Omental fat pad (tissue), 4 donors: ENCODE data around the gene GFRA1. TPM values are rescaled to one million over a fixed set of nuclear protein-coding genes. Genes with fewer than 3 reads are reported as not detected.

Experiments used
- ATAC-seq: fragments of 150-250 bp; one replicate; pipeline ENCODE4 v1.9.1; 2016; ENCODE audit warnings: mild to moderate bottlenecking, moderate library complexity; ENCODE audit not compliant: low FRiP score
- DNase-seq: peaks from one replicate; pipeline ENCODE4 v3.0.0-alpha.2; 2019; ENCODE audit warnings: low spot score
- total RNA-seq, 4 donors: library from RNA; depleted of rRNA; stranded (reverse); fragments of >200 nt; gene quantifications; one replicate each; pipeline ENCODE4 v1.1.0, GENCODE V29; 2016
- TF ChIP-seq, protein P1 (sequence below), 3 donors: fragments of 450-650 bp; IDR thresholded peaks; one replicate each; pipeline ENCODE4 v1.5.1; 2016 to 2017; ENCODE audit warnings: antibody characterized with exemption in 3 of 3, mild to moderate bottlenecking in 3 of 3, moderate library complexity in 2 of 3

The GFRA1 gene
- total RNA-seq, 4 donors from 2014 or later, result 35.2 to 142 (median 61.8) TPM

DNA sequence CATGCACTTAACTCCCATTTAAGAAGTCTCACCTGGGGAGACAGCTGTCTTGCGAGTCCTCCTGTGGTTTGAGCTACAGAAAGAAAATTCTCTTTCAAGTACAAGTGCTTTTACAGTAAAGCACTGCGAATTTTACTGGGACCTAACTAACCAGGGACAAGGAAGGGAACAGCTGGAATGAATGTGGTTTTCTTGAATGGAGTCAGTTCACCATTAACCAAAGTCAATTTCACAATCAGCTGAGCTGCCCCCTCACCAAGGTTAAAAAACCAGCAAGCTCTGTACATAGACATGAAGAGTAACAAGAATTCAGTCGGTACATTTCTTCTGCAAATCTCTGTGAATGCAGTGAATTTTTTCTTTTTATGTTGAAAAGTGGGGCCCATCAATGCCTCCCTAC lies 56.3 kb downstream of the GFRA1 start:
- DNase-seq (no peak), ATAC-seq (no peak)
- TF ChIP-seq, protein P1, sequence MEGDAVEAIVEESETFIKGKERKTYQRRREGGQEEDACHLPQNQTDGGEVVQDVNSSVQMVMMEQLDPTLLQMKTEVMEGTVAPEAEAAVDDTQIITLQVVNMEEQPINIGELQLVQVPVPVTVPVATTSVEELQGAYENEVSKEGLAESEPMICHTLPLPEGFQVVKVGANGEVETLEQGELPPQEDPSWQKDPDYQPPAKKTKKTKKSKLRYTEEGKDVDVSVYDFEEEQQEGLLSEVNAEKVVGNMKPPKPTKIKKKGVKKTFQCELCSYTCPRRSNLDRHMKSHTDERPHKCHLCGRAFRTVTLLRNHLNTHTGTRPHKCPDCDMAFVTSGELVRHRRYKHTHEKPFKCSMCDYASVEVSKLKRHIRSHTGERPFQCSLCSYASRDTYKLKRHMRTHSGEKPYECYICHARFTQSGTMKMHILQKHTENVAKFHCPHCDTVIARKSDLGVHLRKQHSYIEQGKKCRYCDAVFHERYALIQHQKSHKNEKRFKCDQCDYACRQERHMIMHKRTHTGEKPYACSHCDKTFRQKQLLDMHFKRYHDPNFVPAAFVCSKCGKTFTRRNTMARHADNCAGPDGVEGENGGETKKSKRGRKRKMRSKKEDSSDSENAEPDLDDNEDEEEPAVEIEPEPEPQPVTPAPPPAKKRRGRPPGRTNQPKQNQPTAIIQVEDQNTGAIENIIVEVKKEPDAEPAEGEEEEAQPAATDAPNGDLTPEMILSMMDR (IDR thresholded peaks at IDR 0.05), result no peak

DNA sequence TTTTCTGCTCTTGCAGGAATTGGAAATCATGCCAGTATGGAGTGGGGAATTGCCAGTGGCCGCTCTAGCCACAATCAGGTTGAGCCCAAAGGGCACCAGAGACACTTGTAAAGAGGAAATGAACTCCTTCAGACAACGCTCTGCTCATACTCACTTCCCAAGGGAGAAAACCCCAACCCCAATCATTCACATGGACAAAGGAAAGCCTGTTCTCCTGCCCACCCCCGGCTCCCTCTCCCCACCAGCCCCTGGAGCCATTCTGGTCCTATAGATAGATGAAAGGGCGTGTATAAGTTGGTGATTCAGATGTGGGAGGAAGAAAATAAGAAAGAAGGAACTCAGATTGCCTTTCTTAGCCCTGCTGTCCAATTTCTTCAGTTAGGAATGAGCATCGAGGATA lies 57.4 kb downstream of the GFRA1 start:
- no peak for ATAC-seq
- TF ChIP-seq, protein P1 (IDR thresholded peaks at IDR 0.05), result no peak
- DNase-seq, result no peak

DNA sequence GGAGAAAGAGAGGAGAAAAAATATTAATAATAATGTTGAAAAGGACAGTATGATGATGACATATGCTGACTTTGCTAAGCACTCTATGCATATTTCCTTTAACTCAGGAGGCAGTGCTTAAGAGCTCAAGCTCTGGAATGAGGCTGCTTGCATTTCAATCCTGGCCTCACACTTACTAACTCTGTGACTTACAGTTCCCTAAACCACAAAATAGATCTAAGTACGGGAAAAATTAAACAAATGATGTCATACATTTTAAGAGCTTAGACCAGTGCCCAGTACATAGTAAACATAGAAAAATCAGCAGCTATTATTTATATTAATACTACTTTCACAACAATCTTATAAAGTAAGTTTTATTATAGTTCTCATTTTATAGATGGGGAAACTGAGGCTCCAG lies 61.3 kb downstream of the GFRA1 start:
- no peak for DNase-seq
- ATAC-seq, result no peak
- TF ChIP-seq, protein P1 (IDR thresholded peaks at IDR 0.05), result no peak

DNA sequence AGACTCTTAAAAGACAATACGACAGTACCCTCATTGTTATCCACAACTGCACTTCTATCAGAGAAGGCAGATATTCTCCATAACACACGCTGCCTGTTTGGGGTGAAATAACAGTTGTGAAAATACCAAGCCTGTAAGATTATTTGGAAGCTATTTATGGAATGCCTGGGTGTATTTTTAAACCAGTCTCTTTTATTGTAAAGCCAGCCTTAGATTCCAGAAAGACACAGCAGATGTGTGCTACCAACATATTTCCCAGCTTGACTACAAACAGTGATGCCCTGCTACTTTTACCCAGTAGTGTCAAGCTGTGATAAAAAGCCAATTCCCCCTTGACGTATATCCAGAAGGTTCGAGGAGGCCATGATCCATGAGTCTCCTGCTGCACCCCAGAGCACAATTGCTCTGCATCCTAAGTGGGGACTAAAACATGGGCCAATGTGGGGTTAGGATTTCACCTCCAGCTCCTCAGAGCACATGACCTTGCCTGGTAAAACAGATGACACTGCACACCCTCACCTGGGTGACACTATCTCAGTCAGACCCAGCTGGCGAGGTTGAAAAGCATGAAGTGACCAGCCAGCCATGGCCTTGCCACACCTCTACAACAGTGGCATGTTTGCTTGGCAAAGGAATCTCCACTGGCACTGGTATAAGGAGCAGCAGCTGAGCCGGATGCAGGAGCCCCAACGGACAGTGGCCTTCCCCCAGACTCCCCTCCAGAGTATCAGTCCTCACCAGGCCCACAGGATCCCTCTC lies 62.2 kb downstream of the GFRA1 start:
- DNase-seq, result no peak
- ATAC-seq, result no peak
- TF ChIP-seq, protein P1 (IDR thresholded peaks at IDR 0.05), result no peak

DNA sequence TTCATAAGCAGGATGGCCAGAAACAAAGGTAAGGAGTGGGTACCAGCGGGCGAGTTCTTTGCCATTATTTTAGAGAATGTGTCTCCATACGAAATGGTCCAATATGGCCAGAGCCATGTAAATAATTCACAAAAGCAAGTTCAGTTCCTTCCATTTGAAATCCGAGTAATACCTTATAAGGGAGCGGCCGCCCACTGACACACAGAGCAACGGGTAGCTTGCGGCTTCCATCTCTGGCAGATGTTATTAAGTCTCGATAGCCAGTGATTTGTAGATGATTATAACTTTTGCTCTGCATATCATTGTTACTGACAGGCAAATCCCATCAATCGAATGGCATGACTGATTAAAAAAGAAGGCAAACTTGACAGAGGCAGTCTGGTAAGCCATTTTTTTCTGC lies 63.2 kb downstream of the GFRA1 start:
- TF ChIP-seq, protein P1 (IDR thresholded peaks at IDR 0.05), result no peak
- ATAC-seq (no peak), DNase-seq (no peak)

DNA sequence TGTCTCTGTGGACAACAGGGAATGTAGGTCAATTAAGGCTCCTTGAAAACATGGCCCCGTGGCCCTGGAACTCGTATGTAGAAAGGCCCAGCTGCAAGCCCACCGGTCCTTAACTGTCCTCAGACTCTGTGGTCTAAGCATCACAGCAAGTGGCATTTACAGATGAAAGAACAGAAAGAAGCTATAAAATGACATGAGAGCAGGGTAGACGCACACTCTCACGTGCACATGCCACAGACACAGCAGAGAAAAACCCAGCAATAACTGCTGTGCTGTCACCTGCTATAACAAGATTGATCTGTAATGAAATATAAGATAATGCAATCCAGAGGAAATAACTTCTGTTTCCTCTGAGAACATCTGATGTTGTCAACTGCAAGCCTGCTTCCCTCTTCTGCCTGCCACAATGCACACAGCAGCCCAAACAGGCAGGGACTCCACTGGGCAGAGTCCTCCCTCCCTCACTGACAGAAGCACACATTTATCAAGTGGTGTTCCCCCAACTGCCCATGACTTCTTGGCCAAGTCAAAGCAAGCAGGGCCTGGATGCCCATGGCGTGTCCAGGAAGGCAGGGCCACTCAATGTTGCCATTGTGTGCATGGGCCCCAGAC lies 63.9 kb downstream of the GFRA1 start:
- TF ChIP-seq, protein P1 (IDR thresholded peaks at IDR 0.05), result no peak
- ATAC-seq (no peak), DNase-seq (no peak)

DNA sequence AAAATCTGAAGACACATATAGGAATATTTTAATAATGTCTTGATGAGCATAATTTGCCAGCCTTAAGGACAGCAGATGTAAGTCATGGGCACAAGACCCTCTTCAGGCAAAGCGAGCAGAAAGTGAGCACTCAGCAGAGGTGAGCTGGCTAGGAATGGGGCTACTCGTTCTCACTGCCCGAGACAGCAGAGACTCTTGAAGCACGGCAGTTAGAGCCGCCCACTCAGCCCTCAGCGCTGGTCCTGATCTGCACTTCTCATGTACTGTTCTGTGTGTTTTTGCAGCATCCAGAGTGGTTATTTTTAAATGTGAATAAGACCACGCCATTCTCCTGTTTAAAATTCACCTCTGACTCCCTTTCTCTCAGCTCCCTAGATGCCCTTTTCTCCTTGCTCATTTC lies 65.3 kb downstream of the GFRA1 start:
- ATAC-seq (no peak), DNase-seq (no peak)
- TF ChIP-seq, protein P1 (IDR thresholded peaks at IDR 0.05), result no peak
